ENCODE results near the gene LRCH1.

DNA sequence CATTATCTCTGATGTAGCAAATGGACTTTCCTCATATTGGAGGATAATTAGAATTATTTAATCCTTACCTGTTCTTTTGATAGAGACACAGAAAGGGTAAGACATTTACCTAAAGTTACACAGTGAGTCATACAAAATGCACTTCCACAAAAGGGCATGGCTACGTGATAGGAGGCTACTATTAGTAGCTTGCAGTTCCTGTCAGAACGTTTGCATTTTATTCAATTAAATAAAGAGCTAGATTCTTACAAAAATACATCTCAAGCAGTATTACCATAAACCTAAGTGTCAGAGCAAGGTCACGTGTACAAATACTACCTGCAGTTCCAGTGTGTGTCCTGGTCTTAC is 123.4 kb downstream of the LRCH1 start:
- TF ChIP-seq, protein P1, sequence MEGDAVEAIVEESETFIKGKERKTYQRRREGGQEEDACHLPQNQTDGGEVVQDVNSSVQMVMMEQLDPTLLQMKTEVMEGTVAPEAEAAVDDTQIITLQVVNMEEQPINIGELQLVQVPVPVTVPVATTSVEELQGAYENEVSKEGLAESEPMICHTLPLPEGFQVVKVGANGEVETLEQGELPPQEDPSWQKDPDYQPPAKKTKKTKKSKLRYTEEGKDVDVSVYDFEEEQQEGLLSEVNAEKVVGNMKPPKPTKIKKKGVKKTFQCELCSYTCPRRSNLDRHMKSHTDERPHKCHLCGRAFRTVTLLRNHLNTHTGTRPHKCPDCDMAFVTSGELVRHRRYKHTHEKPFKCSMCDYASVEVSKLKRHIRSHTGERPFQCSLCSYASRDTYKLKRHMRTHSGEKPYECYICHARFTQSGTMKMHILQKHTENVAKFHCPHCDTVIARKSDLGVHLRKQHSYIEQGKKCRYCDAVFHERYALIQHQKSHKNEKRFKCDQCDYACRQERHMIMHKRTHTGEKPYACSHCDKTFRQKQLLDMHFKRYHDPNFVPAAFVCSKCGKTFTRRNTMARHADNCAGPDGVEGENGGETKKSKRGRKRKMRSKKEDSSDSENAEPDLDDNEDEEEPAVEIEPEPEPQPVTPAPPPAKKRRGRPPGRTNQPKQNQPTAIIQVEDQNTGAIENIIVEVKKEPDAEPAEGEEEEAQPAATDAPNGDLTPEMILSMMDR (optimal IDR thresholded peaks at IDR 0.05 in 1 of 3, IDR thresholded peaks at IDR 0.05 in 1 of 3, conservative IDR thresholded peaks at IDR 0.05 in 1 of 3; ENCODE audit: extremely low read depth in 1 of 3, insufficient read depth in 2 of 3, low read length in 3 of 3), result no peak
- no peak for TF ChIP-seq EZH2 (IDR thresholded peaks at IDR 0.05; ENCODE audit: low read length)
